Common myeloid progenitor, CD34-positive (primary cell): Measurements from ENCODE around the gene MACROD2.

ENCODE experiments used
- CTCF ChIA-PET: fragments of 350-600 bp; sonication (Branson Sonifier 250); formaldehyde crosslinking; loops from one replicate; lab custom pipeline; 2021; ENCODE audit warnings: antibody characterized with exemption; lab: Charles Lee
- POLR2A ChIA-PET: fragments of 350-600 bp; sonication (Branson Sonifier 250); formaldehyde crosslinking; loops from one replicate; lab custom pipeline; 2021; ENCODE audit warnings: antibody characterized with exemption; lab: Charles Lee
- DNase-seq, 3 donors: peaks; one replicate each; pipeline versions ENCODE4 v3.0.0 to v3.0.0-alpha.2; 2013
- H3K27ac ChIP-seq, 2 experiments: 1 replicate in 1 of 2; 2 replicates in 1 of 2; pipeline ENCODE4 v1.7.0; 2013; ENCODE audit warnings: inconsistent platforms in 2 of 2, low read length in 2 of 2, mild to moderate bottlenecking in 2 of 2, low read depth in 1 of 2, moderate library complexity in 1 of 2; ENCODE audit not compliant: severe bottlenecking in 2 of 2, insufficient read depth in 1 of 2, poor library complexity in 1 of 2
- H3K27me3 ChIP-seq, 5 experiments: replicated peaks in 2 of 5; 1 replicate in 3 of 5; 2 replicates in 2 of 5; pipeline versions ENCODE4 v1.6.1 to v1.7.0; 2013; ENCODE audit warnings: low read length in 4 of 5, mild to moderate bottlenecking in 2 of 5, moderate library complexity in 2 of 5, inconsistent platforms in 1 of 5; ENCODE audit not compliant: insufficient read depth in 5 of 5, control insufficient read depth in 4 of 5
- H3K36me3 ChIP-seq, 4 experiments: 1 replicate in 2 of 4; 2 replicates in 2 of 4; pipeline versions ENCODE4 v1.6.1 to v1.7.0; 2013; ENCODE audit warnings: low read length in 3 of 4, control low read depth in 1 of 4, mild to moderate bottlenecking in 1 of 4; ENCODE audit not compliant: control insufficient read depth in 4 of 4, insufficient read depth in 4 of 4
- H3K4me1 ChIP-seq, 4 experiments: 1 replicate in 3 of 4; 2 replicates in 1 of 4; pipeline versions ENCODE4 v1.6.1 to v1.7.1; 2013; ENCODE audit warnings: low read length in 3 of 4, mild to moderate bottlenecking in 3 of 4, control low read depth in 1 of 4, inconsistent platforms in 1 of 4, moderate library complexity in 1 of 4; ENCODE audit not compliant: control insufficient read depth in 4 of 4, insufficient read depth in 4 of 4; ENCODE audit errors: control extremely low read depth in 1 of 4
- H3K4me3 ChIP-seq, 7 experiments: 1 replicate in 4 of 7; 2 replicates in 3 of 7; pipeline versions ENCODE4 v1.5.1 to v1.7.0; 2013; ENCODE audit warnings: mild to moderate bottlenecking in 7 of 7, low read length in 6 of 7, moderate library complexity in 6 of 7, inconsistent platforms in 2 of 7, low read depth in 2 of 7, control low read depth in 1 of 7; ENCODE audit not compliant: insufficient read depth in 4 of 7, control insufficient read depth in 1 of 7; ENCODE audit errors: extremely low read depth in 1 of 7
- H3K9me3 ChIP-seq, 5 experiments: 1 replicate in 4 of 5; 2 replicates in 1 of 5; pipeline versions ENCODE4 v1.6.1 to v1.7.1; 2013; ENCODE audit warnings: low read length in 4 of 5, mild to moderate bottlenecking in 2 of 5, inconsistent platforms in 1 of 5, low read depth in 1 of 5, moderate library complexity in 1 of 5; ENCODE audit not compliant: control insufficient read depth in 4 of 5, insufficient read depth in 2 of 5; ENCODE audit errors: control extremely low read depth in 1 of 5
- WGBS: methylation state at CpG from one replicate; pipeline ENCODE4 v1.1.5; 2013; ENCODE audit not compliant: insufficient coverage; 5-methylcytosine and 5-hydroxymethylcytosine counted together

MACROD2 gene

DNA sequence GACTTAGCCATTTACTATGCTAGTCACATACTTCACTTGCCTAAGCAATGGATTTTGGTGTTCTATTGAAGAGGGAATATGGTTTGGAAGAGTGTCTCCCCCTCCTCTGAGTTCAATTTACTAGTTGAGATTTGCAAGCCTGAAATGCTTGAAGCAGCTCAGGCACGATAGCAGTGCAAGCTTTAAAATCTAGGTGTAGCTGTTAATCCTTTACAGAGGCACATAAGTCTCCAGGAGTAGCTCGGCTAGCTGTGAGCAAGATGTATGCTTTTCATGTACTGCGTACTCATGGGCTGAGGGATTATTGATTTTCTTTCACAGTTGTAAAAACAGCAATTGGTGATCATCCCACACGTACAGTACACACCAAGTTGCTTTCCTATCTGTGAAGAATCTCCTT is 341.4 kb downstream of the MACROD2 start:
- Histone ChIP-seq H3K27ac (no peak overlapping the region), H3K27me3 (peaks cover 0 to 8% (median 0%) of the 10 kb centered on the region in 5 experiments), H3K4me1 (peaks cover 0 to 4% (median 2%) of the 10 kb centered on the region in 4 experiments), H3K4me3 (peak overlapping the region in 2 of 7 experiments; percentile 67 to 75), H3K36me3 (no peaks in the 10 kb centered on the region), H3K9me3 (no peaks in the 10 kb centered on the region)
- ChIA-PET POLR2A (no interaction called here), CTCF (interaction anchor here (0.6 to 5.1 kb wide), 6 partner anchors 8 to 1004 kb away, joined by 3 to 30 read pairs (median 4); no protein-coding TSS in a partner anchor)
- peak in 1 of 3 donors; percentile 1 for DNase-seq
- WGBS = 50% methylated on average over 1 of the region's 4 CpGs

DNA sequence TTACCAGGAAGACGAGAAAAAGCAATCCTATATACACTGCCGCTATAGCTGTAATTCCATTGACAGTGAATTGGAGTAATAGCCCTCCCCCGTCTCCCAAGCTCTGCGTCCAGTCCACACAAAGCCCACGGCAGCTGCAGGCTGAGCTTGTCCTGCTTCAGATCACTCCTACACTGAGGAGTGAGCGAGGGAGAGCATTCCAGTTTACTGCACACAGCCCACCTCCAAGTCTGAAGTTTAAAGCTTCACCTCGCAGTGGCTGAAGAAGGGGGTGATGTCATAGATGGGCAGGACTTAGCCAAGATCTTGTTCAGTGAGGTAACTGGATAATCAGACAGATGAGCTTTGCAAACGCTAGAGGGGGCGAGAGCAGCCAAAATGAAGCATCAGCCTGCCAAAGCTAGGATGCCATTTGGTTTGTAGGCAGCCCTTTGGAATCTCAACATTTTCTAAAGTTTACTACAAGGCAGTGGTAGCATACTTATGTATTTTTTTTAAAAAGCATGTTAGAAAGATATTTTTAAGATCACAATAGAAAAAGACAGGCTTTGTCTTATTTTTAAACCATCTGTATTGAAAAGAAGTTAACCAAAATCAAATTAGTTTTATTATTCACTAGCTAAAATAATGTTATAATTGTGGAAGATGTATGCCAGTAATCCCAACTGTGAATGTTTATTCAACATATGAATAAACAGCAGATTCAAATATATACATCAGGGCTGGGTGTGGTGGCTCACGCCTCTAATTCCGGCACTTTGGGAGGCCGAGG is 342.3 kb downstream of the MACROD2 start, which contains the start of gene FLRT3:
Gene FLRT3 (minus strand): TSS at position 213 of the 772 bp plus-strand sequence. CDS start 10,106 bp downstream, outside the sequence.
- Histone ChIP-seq H3K27me3 (peaks cover 0 to 8% (median 0%) of the 10 kb centered on the region in 5 experiments), H3K36me3 (no peaks in the 10 kb centered on the region), H3K27ac (no peak within 1 kb of the TSS), H3K4me1 (peaks cover 0 to 4% (median 2%) of the 10 kb centered on the region in 4 experiments), H3K9me3 (no peaks in the 10 kb centered on the region), H3K4me3 (peak within 1 kb of the TSS in 5 of 7 experiments; percentile 54 to 75 (median 65))
- DNase-seq = peak; percentile 45 to 88 (median 64)
- WGBS = 33% methylated on average over 11 of the region's 12 CpGs
- CTCF ChIA-PET = interaction anchor here (0.7 to 5.1 kb wide), 8 partner anchors 9 to 1580 kb away, joined by 3 to 30 read pairs (median 3); no protein-coding TSS in a partner anchor
- POLR2A ChIA-PET = no interaction called here

DNA sequence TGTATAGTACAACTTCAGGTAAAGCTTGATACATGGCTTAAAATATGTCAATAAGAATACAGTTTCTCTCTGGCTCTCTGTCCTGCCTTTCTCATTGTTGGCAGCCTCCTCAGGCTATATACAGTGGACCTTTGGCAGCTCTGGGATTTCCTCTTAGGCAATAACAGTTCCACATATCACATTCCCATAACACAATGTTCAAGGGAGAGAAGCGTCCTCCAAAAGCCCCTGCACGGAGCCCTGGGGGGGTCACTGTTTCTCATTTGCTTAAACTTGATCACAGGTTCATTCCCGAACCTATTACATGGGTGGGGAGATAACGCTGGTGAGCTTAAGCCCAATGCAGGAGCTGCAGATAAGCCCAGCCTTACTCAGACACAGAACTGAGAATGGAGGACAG is 346.5 kb downstream of the MACROD2 start:
- peaks cover 0 to 4% (median 2%) of the 10 kb centered on the region in 4 experiments for H3K4me1 ChIP-seq
- no peaks in the 10 kb centered on the region for H3K9me3 ChIP-seq
- H3K36me3 ChIP-seq = no peaks in the 10 kb centered on the region
- no peaks in the 10 kb centered on the region for H3K27me3 ChIP-seq
- H3K4me3 ChIP-seq = no peak overlapping the region
- H3K27ac ChIP-seq = no peak overlapping the region
- DNase-seq = no peak
- 89% methylated on average over 3 of the region's 4 CpGs for WGBS
- ChIA-PET POLR2A (no interaction called here), CTCF (no interaction called here)

DNA sequence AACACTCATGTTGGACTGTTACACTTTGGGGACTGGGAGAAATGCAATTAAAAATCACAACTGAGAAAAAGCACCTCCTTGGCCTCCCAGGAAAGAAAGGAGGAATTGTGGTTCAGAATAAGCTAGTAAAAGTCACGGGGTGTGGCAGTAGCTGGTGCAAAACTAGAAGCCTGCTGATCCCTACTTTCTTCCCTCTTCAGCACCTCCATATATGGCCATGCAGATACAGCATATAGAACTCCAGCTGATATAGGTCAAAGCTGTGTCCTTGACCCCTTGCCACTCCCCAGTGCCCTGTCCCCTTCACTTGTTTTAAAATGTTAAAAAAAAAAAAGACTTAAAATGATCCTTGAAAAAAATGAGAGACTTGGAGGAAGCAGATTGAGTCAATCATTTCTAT is 347.6 kb downstream of the MACROD2 start:
- Histone ChIP-seq H3K27me3 (no peaks in the 10 kb centered on the region), H3K9me3 (no peaks in the 10 kb centered on the region), H3K4me3 (no peak overlapping the region), H3K27ac (no peak overlapping the region), H3K36me3 (no peaks in the 10 kb centered on the region), H3K4me1 (no peaks in the 10 kb centered on the region)
- DNase-seq = no peak
- POLR2A ChIA-PET = no interaction called here
- CTCF ChIA-PET = interaction anchor here (0.6 kb wide), 1 partner anchor 895 kb away, joined by 3 read pairs; no protein-coding TSS in a partner anchor
- WGBS = no CpG with 5 or more reads among the region's 1 CpG

DNA sequence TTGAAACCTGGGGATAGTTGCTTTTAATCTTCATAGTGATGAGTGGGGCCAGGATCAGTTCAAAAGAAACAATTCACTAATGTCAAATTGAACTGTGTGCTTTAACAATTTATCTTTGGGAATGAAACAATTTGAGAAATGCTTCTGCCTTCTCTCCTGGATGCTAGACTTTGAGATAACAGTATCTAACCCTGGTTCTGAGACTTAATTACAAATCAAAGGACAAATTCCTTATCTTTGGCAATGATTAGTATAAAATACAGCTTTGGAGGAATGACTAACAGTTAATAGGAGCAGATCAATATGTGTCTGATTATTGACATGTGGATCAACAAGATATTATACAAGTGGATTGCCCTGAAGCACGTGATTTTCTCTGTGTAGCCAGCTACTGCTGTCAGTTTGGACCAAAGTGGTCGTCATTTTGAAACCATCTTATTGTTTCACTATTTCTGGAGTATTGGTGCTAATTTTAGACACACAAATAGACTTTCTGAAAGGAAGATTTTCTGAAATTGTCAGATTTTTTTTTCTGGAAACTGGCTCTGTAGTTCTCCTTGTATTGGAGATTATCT is 348.3 kb downstream of the MACROD2 start:
- DNase-seq = no peak
- WGBS = 100% methylated on average over 2 of the region's 2 CpGs
- H3K36me3 ChIP-seq = no peaks in the 10 kb centered on the region
- CTCF ChIA-PET = interaction anchor here (0.6 kb wide), 1 partner anchor 895 kb away, joined by 3 read pairs; no protein-coding TSS in a partner anchor
- no peak overlapping the region for H3K4me3 ChIP-seq
- H3K27ac ChIP-seq = no peak overlapping the region
- H3K9me3 ChIP-seq = no peaks in the 10 kb centered on the region
- H3K4me1 ChIP-seq = no peaks in the 10 kb centered on the region
- POLR2A ChIA-PET = no interaction called here
- H3K27me3 ChIP-seq = no peaks in the 10 kb centered on the region

DNA sequence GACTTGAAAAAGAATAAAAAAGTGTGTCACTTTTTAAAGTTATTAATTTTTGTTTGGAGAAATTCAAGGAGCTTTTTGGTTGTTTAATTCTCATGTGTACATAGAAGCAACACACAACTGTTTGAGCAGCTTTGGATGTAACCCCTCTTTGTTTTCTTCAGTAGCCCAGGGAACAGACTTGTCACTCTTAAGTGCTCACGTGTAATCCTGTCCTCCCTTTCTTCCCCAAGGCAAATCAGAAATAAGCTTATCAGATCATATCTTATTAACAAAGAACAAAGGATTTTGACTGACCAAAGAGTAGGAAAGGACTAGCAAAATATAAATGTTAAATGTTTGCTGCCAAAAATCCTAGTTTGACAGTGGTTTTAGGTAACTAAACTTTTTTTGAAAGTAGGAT is 349.4 kb downstream of the MACROD2 start:
- Histone ChIP-seq H3K27ac (no peak overlapping the region), H3K9me3 (no peaks in the 10 kb centered on the region), H3K36me3 (no peaks in the 10 kb centered on the region), H3K4me3 (no peak overlapping the region), H3K4me1 (no peaks in the 10 kb centered on the region), H3K27me3 (no peaks in the 10 kb centered on the region)
- no peak for DNase-seq
- POLR2A ChIA-PET = no interaction called here
- CTCF ChIA-PET = interaction anchor here (1.2 kb wide), 1 partner anchor 9 kb away, joined by 4 read pairs; no protein-coding TSS in a partner anchor
- WGBS = no CpG with 5 or more reads among the region's 1 CpG

DNA sequence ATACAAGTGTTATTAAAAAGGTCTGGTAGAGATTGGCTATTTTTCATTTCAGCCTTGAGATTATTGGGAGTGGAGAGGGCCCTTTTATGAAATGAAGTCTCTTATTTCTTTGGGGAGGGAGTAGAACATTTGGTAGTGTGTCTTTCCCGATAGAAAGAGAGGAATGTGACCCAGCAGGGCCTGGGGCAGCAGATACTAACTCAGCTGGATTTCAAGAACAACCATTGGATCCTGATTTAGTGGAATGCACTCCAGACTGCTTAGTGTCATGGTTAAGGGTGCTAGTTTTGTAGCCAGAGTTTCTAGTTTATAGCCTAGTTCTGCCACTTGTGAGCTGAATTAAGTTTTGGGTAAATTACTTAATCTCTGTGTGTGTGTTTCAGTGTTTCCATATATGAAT is 360.5 kb downstream of the MACROD2 start:
- 83% methylated on average over 1 of the region's 1 CpG for WGBS
- no peaks in the 10 kb centered on the region for H3K27me3 ChIP-seq
- no peak overlapping the region for H3K27ac ChIP-seq
- ChIA-PET CTCF (no interaction called here), POLR2A (no interaction called here)
- H3K36me3 ChIP-seq = no peaks in the 10 kb centered on the region
- H3K4me3 ChIP-seq = no peak overlapping the region
- H3K4me1 ChIP-seq = no peaks in the 10 kb centered on the region
- no peak for DNase-seq
- H3K9me3 ChIP-seq = no peaks in the 10 kb centered on the region
